ENCODE measurements around the gene SSR4.
"Not testable (repeated sequence)": the region's sequence is repeated elsewhere in the genome, so short reads cannot be mapped to it uniquely, and the experiment has no call there.

The SSR4 gene

DNA sequence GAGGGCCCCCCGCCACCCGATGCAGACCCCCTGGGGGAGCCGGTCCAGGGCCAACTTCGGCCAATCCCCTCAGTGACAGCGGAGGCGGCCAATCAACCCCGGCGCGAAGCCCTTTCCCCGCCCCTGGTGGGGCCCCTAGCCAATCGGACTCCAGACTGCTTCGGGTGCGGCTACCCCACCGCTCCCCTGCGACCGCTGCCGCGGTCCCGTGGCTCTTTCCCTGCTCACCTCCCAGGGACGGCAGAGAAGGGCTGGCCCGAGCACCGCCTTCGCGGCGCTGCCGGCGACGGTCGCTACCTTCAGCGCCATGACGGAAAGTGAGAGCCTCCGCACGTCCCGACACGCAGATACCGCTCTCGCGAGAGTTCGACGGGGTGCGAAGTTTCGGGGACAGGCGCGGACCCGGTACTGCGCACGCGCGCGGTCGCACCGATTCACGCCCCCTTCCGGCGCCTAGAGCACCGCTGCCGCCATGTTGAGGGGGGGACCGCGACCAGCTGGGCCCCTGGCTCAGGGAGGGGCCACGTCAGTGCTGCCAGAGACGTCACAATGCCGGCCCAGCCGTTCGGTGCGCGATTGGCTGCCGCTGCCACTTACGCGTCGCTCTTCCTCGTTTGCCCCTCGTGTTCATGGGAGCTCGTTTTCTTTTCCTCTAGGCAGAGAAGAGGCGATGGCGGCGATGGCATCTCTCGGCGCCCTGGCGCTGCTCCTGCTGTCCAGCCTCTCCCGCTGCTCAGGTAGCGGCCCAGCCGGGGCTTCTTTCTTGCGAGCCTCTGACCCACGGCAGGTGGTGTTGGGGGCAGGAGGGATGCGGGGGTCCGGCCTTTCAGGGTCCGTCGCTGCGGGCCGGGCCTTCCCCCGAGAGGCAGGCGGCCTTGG, at the start of gene SSR4, which contains the start of gene IDH3G:
Gene SSR4 (plus strand): TSS at position 651 of the 879 bp plus-strand sequence. CDS start 20 bp downstream, at position 671.
Gene IDH3G (minus strand): TSS at position 358 of the 879 bp plus-strand sequence. CDS start 49 bp downstream, at position 309.
- DNase-seq = peak; percentile 97

GRCh38 chrX:153745067-153745433, 49.4 kb upstream of the SSR4 start:
- DNase-seq = not testable (repeated sequence)

DNA sequence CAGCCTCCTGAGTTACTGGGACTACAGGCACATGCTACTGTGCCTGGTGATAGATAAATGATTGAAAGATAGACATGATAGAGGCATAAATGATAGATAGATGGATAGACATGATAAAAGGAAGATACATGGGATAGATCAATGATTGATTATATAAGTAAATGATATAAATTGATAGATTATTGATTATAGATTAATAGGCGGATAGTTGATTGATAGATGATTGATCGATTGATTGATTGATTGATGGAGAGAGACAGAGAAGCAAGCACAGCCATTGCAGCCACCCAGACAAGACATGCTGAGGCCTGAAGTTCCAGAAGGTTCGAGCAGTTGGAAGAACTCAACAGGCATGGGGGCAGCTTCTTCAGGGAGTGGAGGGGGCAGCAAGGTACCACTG, 48.1 kb upstream of the SSR4 start:
- DNase-seq = no peak

GRCh38 chrX:153746991-153747390, 47.5 kb upstream of the SSR4 start:
- not testable (repeated sequence) for DNase-seq

DNA sequence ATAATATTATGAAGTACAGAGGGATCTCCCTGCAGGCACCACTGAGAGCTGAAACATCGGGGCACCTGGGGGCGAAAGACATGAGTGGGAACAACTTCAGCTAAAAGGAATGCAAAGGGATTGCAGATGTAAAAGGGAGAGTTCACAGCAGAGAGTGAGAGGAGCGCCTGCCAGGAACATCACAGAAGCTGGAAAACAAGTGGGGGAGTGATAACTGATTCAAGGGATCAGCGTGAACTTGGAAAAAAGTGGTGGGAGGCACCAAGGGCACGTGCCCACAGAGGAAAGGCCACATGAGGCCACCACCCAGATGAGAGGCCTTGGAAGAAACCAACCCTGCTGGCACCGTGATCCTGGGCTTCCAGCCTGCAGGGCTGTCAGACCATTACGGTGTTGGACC, 45.5 kb upstream of the SSR4 start:
- not testable (repeated sequence) for DNase-seq

GRCh38 chrX:153750127-153750774, 44.2 kb upstream of the SSR4 start:
- no peak for DNase-seq

DNA sequence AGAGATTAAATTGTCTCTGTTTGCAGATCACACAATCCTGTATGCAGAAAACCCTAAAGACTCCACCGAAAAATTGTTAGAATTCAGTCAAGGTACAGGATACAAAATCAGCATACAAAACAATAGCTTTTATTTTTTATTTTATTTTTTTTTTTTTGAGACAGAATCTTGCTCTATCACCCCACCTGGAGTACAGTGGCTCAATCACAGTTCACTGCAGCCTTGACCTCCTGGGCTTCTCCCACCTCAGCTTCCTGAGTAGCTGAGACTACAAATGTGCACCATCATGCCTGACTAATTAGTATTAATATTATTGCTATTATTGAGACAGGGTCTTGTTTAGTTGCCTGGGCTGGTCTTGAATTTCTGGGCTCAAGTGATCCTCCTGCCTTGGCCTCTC, 39.3 kb upstream of the SSR4 start:
- DNase-seq = no peak

- no peak for DNase-seq
These were observed 32.6 kb upstream of the SSR4 start for GRCh38 chrX:153761863-153762262.

- no peak for DNase-seq
These were observed 31.8 kb upstream of the SSR4 start for GRCh38 chrX:153762626-153763173.

GRCh38 chrX:153763298-153763932, 31.1 kb upstream of the SSR4 start:
- no peak for DNase-seq

DNA sequence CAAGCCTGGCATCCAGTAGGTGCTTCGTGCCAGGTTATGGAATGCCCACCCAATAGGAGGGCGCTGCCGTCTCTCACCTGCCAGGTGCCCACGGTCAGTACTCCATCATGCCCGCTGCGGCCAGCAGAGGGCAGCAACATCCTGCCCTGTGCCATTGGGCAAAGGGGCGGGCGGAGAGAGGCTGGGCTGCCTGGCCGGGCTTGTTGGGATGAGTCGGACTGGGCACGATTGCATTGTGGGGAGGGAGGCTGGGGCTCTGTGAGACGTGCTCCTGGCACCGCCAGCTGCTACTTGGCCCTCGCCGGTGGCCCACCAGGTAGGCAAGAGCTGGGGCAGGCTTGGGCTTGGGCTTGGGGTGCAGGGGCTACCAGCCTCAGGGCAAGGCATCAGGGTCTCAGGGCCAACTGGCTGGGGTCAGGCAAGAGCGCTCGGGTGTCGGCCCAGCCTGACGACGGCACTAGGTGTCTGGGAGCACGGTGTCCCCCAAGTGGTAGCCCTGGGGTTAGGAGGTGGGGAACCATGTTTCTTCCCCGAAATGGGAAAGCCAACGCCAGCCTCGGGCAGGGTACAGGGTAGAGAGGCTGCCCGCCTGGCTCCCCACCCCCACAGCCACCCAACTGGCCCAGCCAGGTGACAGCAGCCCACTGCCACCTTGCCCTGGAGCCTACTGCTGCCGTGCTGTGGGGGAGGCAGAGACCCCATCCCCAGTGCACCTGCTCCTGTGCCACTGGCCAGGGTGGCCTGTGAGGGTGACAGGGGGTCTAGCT, 30.3 kb upstream of the SSR4 start, which contains the start of gene PLXNB3:
Gene PLXNB3 (plus strand): TSS at position 261 of the 767 bp plus-strand sequence. CDS start 1,287 bp downstream, outside the sequence.
- DNase-seq = peak; percentile 78

- DNase-seq = no peak
These were observed 29.7 kb upstream of the SSR4 start for GRCh38 chrX:153764786-153765137.

DNA sequence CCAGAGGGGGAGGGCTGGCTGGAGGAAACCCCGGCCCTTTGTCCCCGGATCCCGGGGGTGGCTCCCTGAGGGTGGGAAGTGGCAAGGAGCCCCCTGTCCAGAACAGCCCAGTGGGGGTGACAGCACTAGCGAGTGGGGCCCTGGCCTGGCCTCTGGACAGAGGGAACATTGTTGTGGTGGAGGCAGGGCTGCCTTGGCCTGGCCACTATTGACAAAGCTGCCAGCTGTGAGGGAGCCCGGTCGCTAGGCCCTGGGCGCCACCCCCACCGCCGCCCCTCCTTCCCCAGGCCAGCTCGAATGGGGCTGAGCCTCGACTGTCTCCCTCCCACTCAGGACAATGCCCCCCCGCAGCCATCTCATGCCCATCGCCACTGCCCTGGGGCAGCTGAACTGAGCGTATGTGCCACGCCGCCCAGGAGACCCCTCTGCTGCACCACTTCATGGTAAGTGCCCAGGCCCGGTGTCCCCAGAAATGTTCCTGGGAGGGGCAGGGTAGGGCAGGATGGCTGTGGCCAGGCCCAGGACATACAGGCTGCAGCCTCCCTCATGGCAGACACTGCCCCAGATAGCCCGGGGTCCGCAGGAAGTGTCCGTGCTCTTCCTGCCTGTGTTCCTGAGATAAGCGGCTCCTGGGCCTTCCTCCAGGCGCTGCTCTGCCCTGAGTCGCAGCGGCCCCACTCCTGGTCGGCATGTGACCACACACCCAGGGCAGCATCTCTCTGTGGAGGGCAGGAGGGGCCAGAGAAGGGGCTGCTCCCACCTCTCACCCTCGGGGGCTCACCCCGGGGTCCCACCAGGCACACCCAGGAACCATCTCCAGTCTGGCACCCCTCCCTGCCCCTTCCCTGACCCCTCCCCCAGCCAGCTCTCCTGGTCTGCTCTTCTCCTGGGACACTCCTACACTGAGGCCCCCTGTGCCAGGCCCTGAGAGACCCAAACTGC, 29.1 kb upstream of the SSR4 start:
- peak; percentile 33 for DNase-seq

GRCh38 chrX:153766098-153766817, 28.2 kb upstream of the SSR4 start:
- DNase-seq = peak; percentile 45

GRCh38 chrX:153766871-153767673, 27.4 kb upstream of the SSR4 start:
- peak; percentile 20 for DNase-seq

DNA sequence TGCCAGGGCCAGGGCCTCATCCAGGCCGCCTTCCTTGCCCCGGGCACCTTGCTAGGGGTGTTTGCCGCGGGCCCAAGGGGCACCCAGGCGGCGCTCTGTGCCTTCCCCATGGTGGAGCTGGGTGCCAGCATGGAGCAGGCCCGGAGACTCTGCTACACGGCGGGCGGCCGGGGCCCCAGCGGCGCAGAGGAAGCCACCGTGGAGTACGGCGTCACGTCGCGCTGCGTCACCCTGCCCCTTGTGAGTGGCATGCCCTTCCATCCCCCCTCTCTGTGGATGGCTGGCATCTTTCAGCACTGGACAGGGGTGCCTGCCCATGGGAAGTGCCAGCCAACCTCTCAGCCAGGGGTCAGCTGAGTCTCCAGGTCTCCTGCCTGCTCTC, 26.8 kb upstream of the SSR4 start:
- DNase-seq = peak; percentile 12

- no peak for DNase-seq
These were observed 25.9 kb upstream of the SSR4 start for GRCh38 chrX:153768311-153769157.

DNA sequence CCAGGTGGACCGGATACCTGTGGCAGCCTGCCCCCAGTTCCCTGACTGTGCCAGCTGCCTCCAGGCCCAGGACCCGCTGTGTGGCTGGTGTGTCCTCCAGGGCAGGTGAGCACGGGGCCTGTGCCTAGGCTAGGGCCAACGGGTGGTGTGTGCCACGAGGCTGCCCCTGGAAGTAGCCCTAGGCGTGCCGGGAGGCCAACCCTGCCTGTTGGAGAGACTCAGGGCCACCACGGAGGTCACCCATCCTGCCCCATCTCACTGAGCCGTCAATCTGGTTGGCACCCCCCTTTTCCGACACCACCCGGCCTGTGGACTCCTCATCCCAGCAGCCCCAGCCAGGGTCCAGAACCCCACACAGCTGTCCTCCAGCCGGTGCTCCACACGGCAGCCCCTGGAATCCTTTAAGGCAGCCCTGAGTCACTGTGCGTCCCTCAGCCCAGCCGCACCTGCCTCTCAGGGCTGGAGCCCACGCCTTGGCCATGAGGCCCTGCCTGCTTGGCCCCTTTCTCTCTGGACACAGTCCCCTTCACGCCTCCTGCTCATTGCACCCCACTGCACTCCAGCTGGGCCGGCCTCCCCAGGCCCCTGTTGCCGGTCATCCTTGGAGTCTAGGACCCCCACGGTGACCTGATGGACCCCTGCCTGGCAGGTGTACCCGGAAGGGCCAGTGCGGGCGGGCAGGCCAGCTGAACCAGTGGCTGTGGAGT, 25.2 kb upstream of the SSR4 start:
- DNase-seq = no peak
